Hippocampal formation (tissue), 2 donors: ENCODE data around the gene TGFBR2.

Source experiments
- DNase-seq, 2 donors: peaks; one replicate each; lab custom pipeline; 2025; lab: John Stamatoyannopoulos, UW

The TGFBR2 gene

GRCh38 chr3:30693470-30694120 lies 87.2 kb downstream of the TGFBR2 start:
- peak; percentile 8 to 92 for DNase-seq

- no peak for DNase-seq
Observed at GRCh38 chr3:30694148-30694547, 87.7 kb downstream of the TGFBR2 start.

GRCh38 chr3:30694668-30695067 lies 88.3 kb downstream of the TGFBR2 start:
- no peak for DNase-seq

GRCh38 chr3:30695302-30696061 lies 89.1 kb downstream of the TGFBR2 start:
- no peak for DNase-seq

- DNase-seq: peak in 1 of 2 donors; percentile 42
Observed at GRCh38 chr3:30696403-30696819, 90.0 kb downstream of the TGFBR2 start.

GRCh38 chr3:30696896-30697295 lies 90.5 kb downstream of the TGFBR2 start:
- DNase-seq: no peak

- DNase-seq: no peak
Observed at GRCh38 chr3:30698549-30698948, 92.1 kb downstream of the TGFBR2 start.

GRCh38 chr3:30699927-30700326 lies 93.5 kb downstream of the TGFBR2 start:
- DNase-seq: no peak

GRCh38 chr3:30700702-30701321 lies 94.4 kb downstream of the TGFBR2 start:
- no peak for DNase-seq

GRCh38 chr3:30702038-30702827 lies 95.8 kb downstream of the TGFBR2 start:
- DNase-seq: no peak

GRCh38 chr3:30702828-30703397 lies 96.5 kb downstream of the TGFBR2 start:
- no peak for DNase-seq

- DNase-seq: no peak
Observed at GRCh38 chr3:30704931-30705890, 98.8 kb downstream of the TGFBR2 start.

GRCh38 chr3:30707825-30708224 lies 101.4 kb downstream of the TGFBR2 start:
- no peak for DNase-seq

GRCh38 chr3:30708472-30708871 lies 102.1 kb downstream of the TGFBR2 start:
- DNase-seq: no peak

GRCh38 chr3:30710017-30710416 lies 103.6 kb downstream of the TGFBR2 start:
- DNase-seq: no peak

- no peak for DNase-seq
Observed at GRCh38 chr3:30711151-30711550, 104.8 kb downstream of the TGFBR2 start.

GRCh38 chr3:30711867-30712266 lies 105.5 kb downstream of the TGFBR2 start:
- no peak for DNase-seq

- no peak for DNase-seq
Observed at GRCh38 chr3:30712991-30713390, 106.6 kb downstream of the TGFBR2 start.

- DNase-seq: no peak
Observed at GRCh38 chr3:30713885-30714503, 107.6 kb downstream of the TGFBR2 start.

- no peak for DNase-seq
Observed at GRCh38 chr3:30719536-30719935, 113.1 kb downstream of the TGFBR2 start.
